Testis (tissue), 2 donors: Measurements from ENCODE around the gene LRP8.

Experiments
- POLR2A ChIP-seq: fragments of 450-650 bp; IDR thresholded peaks from one replicate; pipeline ENCODE4 v1.6.1; 2017; ENCODE audit warnings: antibody characterized with exemption, mild to moderate bottlenecking, moderate library complexity
- TF ChIP-seq, protein P1 (sequence below), 3 experiments: fragments of 450-650 bp in 2 of 3; fragments of 200-600 bp in 1 of 3; sonication (generic) in 1 of 3; IDR thresholded peaks; one replicate each; pipeline ENCODE4 v1.5.1; 2016 to 2019; ENCODE audit warnings: antibody characterized with exemption in 3 of 3, mild to moderate bottlenecking in 2 of 3, moderate library complexity in 1 of 3

DNA sequence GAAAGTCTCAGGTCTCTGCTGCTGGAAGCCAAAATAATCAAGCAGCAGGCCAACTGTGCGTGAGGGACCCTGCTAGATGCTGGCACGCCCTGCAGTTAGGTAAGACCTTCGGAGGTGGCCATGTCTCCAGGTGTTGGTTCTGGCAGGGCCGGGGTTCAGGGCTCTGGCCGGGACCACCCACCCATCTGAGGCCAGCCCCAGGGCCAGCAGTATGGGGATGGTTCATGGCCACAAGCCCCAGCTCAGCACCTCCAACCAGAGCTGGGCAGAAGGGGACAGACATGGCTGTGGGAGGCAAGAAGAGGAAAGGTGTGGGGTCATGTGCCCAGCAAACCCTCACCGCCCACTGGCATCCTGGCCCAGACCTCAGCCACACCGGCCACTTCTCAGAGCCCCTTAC lies 23.3 kb downstream of the LRP8 start:
- TF ChIP-seq, protein P1, sequence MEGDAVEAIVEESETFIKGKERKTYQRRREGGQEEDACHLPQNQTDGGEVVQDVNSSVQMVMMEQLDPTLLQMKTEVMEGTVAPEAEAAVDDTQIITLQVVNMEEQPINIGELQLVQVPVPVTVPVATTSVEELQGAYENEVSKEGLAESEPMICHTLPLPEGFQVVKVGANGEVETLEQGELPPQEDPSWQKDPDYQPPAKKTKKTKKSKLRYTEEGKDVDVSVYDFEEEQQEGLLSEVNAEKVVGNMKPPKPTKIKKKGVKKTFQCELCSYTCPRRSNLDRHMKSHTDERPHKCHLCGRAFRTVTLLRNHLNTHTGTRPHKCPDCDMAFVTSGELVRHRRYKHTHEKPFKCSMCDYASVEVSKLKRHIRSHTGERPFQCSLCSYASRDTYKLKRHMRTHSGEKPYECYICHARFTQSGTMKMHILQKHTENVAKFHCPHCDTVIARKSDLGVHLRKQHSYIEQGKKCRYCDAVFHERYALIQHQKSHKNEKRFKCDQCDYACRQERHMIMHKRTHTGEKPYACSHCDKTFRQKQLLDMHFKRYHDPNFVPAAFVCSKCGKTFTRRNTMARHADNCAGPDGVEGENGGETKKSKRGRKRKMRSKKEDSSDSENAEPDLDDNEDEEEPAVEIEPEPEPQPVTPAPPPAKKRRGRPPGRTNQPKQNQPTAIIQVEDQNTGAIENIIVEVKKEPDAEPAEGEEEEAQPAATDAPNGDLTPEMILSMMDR (IDR thresholded peaks at IDR 0.05): no peak
- no peak for TF ChIP-seq POLR2A
